H9 (cell line): ENCODE measurements around the gene ZNG1F. TPM values are rescaled to one million over a fixed set of nuclear protein-coding genes. Genes with fewer than 3 reads are reported as not detected.
"Not testable (repeated sequence)": the region's sequence is repeated elsewhere in the genome, so short reads cannot be mapped to it uniquely, and the experiment has no call there.

Experiments used
- DNase-seq: peaks from one replicate; pipeline ENCODE4 v3.0.0-alpha.2; 2017
- H2AFZ ChIP-seq: one replicate; pipeline ENCODE4 v1.6.1; 2013; ENCODE audit warnings: mild to moderate bottlenecking, low read length, control low read depth, moderate library complexity
- H2AK5ac ChIP-seq: 2 replicates; pipeline ENCODE4 v1.6.1; 2013; ENCODE audit warnings: low read length, control low read depth, mixed read lengths; ENCODE audit not compliant: insufficient read length
- H2BK120ac ChIP-seq: one replicate; pipeline ENCODE4 v1.6.1; 2013; ENCODE audit warnings: low read depth, mild to moderate bottlenecking, low read length, control low read depth, inconsistent platforms; ENCODE audit not compliant: poor library complexity, severe bottlenecking
- H2BK12ac ChIP-seq: 2 replicates; pipeline ENCODE4 v1.6.1; 2013; ENCODE audit warnings: low read length, control low read depth, mixed read lengths, low read depth; ENCODE audit not compliant: insufficient read length
- H2BK15ac ChIP-seq: 2 replicates; pipeline ENCODE4 v1.6.1; 2013; ENCODE audit warnings: low read depth, low read length, control low read depth
- H2BK20ac ChIP-seq: one replicate; pipeline ENCODE4 v1.6.1; 2013; ENCODE audit warnings: low read depth, mild to moderate bottlenecking, low read length, control low read depth, inconsistent platforms; ENCODE audit not compliant: poor library complexity, severe bottlenecking
- H2BK5ac ChIP-seq: 2 replicates; pipeline ENCODE4 v1.6.1; 2013; ENCODE audit warnings: low read length, control low read depth, mixed read lengths; ENCODE audit not compliant: insufficient read length
- H3K14ac ChIP-seq: 2 replicates; pipeline ENCODE4 v1.6.1; 2013; ENCODE audit warnings: low read length, control low read depth; ENCODE audit not compliant: insufficient read depth
- H3K18ac ChIP-seq: 2 replicates; pipeline ENCODE4 v1.6.1; 2013; ENCODE audit warnings: low read depth, mild to moderate bottlenecking, mixed read lengths, low read length, control low read depth; ENCODE audit not compliant: insufficient read length
- H3K23ac ChIP-seq: 2 replicates; pipeline ENCODE4 v1.6.1; 2013; ENCODE audit warnings: low read length, control low read depth, mixed read lengths, low read depth; ENCODE audit not compliant: insufficient read length
- H3K23me2 ChIP-seq: 2 replicates; pipeline ENCODE4 v1.6.1; 2013; ENCODE audit warnings: low read depth, mild to moderate bottlenecking, mixed read lengths, low read length, control low read depth; ENCODE audit not compliant: insufficient read length, poor library complexity, severe bottlenecking
- H3K27ac ChIP-seq: 2 replicates; pipeline ENCODE4 v1.5.1; 2013; ENCODE audit warnings: low read length, control low read depth, mixed read lengths, low read depth; ENCODE audit not compliant: insufficient read length
- H3K27me3 ChIP-seq: 2 replicates; pipeline ENCODE4 v1.6.1; 2013; ENCODE audit warnings: low read length, control low read depth, inconsistent platforms; ENCODE audit not compliant: insufficient read depth
- H3K4ac ChIP-seq: 2 replicates; pipeline ENCODE4 v1.6.1; 2013; ENCODE audit warnings: low read depth, mild to moderate bottlenecking, control low read depth, inconsistent platforms, low read length, moderate library complexity
- H3K4me1 ChIP-seq: 2 replicates; pipeline ENCODE4 v1.6.1; 2013; ENCODE audit warnings: low read length, control low read depth, inconsistent platforms; ENCODE audit not compliant: insufficient read depth
- H3K4me2 ChIP-seq: 2 replicates; pipeline ENCODE4 v1.6.1; 2013; ENCODE audit warnings: low read length, control low read depth, mixed read lengths; ENCODE audit not compliant: insufficient read length, insufficient read depth
- H3K56ac ChIP-seq: 2 replicates; pipeline ENCODE4 v1.6.1; 2013; ENCODE audit warnings: low read depth, mild to moderate bottlenecking, mixed read lengths, low read length, control low read depth; ENCODE audit not compliant: insufficient read length
- H3K79me1 ChIP-seq: 2 replicates; pipeline ENCODE4 v1.6.1; 2013; ENCODE audit warnings: low read depth, mild to moderate bottlenecking, moderate library complexity, low read length, control low read depth, inconsistent platforms; ENCODE audit not compliant: insufficient read depth, poor library complexity, severe bottlenecking
- H3K79me2 ChIP-seq: 2 replicates; pipeline ENCODE4 v1.6.1; 2013; ENCODE audit warnings: low read length, control low read depth, inconsistent platforms; ENCODE audit not compliant: insufficient read depth
- H3K9ac ChIP-seq: 2 replicates; pipeline ENCODE4 v1.6.1; 2013; ENCODE audit warnings: low read length, control low read depth, mixed read lengths; ENCODE audit not compliant: insufficient read length; ENCODE audit errors: extremely low read depth
- H3K9me3 ChIP-seq: one replicate; pipeline ENCODE4 v1.6.1; 2013; ENCODE audit warnings: low read depth, low read length, inconsistent platforms; ENCODE audit not compliant: control insufficient read depth
- H3T11ph ChIP-seq: one replicate; pipeline ENCODE4 v1.6.1; 2013; ENCODE audit warnings: mild to moderate bottlenecking, low read length, control low read depth, inconsistent platforms
- H4K20me1 ChIP-seq: one replicate; pipeline ENCODE4 v1.6.1; 2013; ENCODE audit not compliant: control insufficient read depth, insufficient read length, insufficient read depth
- H4K5ac ChIP-seq: 2 replicates; pipeline ENCODE4 v1.6.1; 2013; ENCODE audit warnings: low read depth, mild to moderate bottlenecking, mixed read lengths, low read length, control low read depth; ENCODE audit not compliant: insufficient read length
- H4K8ac ChIP-seq: replicated peaks from 2 replicates; pipeline ENCODE4 v1.6.1; 2013; ENCODE audit warnings: low read length, control low read depth, mixed read lengths, low read depth; ENCODE audit not compliant: insufficient read length
- H4K91ac ChIP-seq: 2 replicates; pipeline ENCODE4 v1.6.1; 2013; ENCODE audit warnings: low read depth, mild to moderate bottlenecking, moderate library complexity, mixed read lengths, low read length, control low read depth; ENCODE audit not compliant: insufficient read length
- H3K27ac Mint-ChIP-seq, 3 experiments: 2 replicates in 2 of 3; 3 replicates in 1 of 3; pipeline ENCODE4 v1.8.0; 2020 to 2021; ENCODE audit warnings: mixed read lengths in 3 of 3, mild to moderate bottlenecking in 1 of 3, moderate library complexity in 1 of 3
- H3K27me3 Mint-ChIP-seq: 2 replicates; pipeline ENCODE4 v1.8.0; 2021; ENCODE audit warnings: low read depth, mild to moderate bottlenecking, moderate library complexity, mixed read lengths
- H3K36me3 Mint-ChIP-seq, 3 experiments: 2 replicates in 2 of 3; 3 replicates in 1 of 3; pipeline ENCODE4 v1.8.0; 2020 to 2021; ENCODE audit warnings: low read depth in 3 of 3, mixed read lengths in 3 of 3; ENCODE audit not compliant: insufficient read depth in 1 of 3
- H3K4me1 Mint-ChIP-seq, 2 experiments: 2 replicates each; pipeline ENCODE4 v1.8.0; 2020; ENCODE audit warnings: mixed read lengths in 2 of 2
- H3K4me3 Mint-ChIP-seq, 2 experiments: 2 replicates in 1 of 2; 3 replicates in 1 of 2; pipeline ENCODE4 v1.8.0; 2020 to 2021; ENCODE audit warnings: mild to moderate bottlenecking in 2 of 2, mixed read lengths in 2 of 2, moderate library complexity in 1 of 2
- H3K9me3 Mint-ChIP-seq, 2 experiments: 2 replicates in 1 of 2; 3 replicates in 1 of 2; pipeline ENCODE4 v1.8.0; 2020; ENCODE audit warnings: mild to moderate bottlenecking in 2 of 2, mixed read lengths in 2 of 2, moderate library complexity in 1 of 2
- WGBS: extraction: QIAGEN DNeasy Blood & Tissue Kit; methylation state at CpG from one replicate; pipeline ENCODE4 v1.1.7; 2013; ENCODE audit warnings: missing lambda C conversion rate, low lambda C conversion rate, mixed read lengths; ENCODE audit not compliant: insufficient read length; ENCODE audit errors: extremely low coverage; 5-methylcytosine and 5-hydroxymethylcytosine counted together
- total RNA-seq: library from RNA; stranded (reverse); gene quantifications from 2 replicates; pipeline ENCODE4 v1.2.1, GENCODE V29; 2021

ZNG1F gene
- total RNA-seq, 1 experiment from 2014 or later = 13.4 TPM

DNA sequence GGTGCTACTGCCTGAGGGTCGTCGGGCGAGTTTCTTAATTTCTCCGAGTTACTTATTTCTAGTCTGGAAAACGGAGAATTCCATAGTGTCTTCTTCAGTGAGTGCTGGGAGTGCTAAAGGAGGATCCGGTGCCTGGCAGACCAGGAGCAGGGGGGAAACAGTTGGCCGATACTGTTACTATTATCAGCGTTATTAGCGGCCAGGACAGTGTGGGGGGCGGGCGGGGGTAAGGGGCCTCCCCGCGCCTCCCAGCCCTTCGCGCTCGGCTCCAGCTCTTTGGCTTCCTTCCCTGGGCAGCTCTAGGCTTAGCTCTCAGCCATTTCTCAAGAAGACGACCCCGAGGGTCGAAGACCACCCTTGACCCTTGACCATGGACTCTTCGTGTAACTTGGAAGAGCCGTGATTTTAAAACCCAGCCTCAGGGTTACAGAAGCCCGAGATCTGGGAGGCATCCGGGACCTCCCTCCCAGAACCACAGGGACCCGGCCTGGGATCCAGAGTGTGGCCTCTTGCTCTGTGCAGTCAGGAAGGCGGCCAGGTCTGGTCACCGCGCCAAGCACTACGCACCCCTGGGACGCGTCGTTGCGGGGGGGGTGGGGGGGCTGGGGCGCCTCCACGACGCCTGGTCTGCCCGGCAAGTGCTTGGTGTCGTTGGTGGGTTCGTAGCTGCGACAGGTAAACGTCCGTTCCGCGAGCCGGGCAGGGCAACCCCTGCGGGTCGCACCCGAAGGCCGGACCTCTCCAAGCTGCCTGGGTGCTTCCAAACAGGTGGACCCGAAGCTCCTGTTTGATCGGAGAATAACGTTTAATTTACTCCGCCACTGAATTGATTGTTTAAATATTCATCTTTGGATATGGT, 64.6 kb downstream of the ZNG1F start:
- no CpG with 5 or more reads among the region's 52 CpGs for WGBS
- not testable (repeated sequence) for H2BK5ac ChIP-seq, H4K91ac ChIP-seq, H3K27ac ChIP-seq, H3K36me3 Mint-ChIP-seq, H2AK5ac ChIP-seq, H3K27ac Mint-ChIP-seq, H3K9me3 Mint-ChIP-seq, H3K4ac ChIP-seq, H3T11ph ChIP-seq, H4K20me1 ChIP-seq, H4K5ac ChIP-seq, H3K4me2 ChIP-seq, H3K9ac ChIP-seq, H3K4me3 Mint-ChIP-seq, H2BK20ac ChIP-seq, H3K4me1 Mint-ChIP-seq, H2BK15ac ChIP-seq, H3K23me2 ChIP-seq, H3K27me3 ChIP-seq, H3K79me2 ChIP-seq, H3K4me1 ChIP-seq, H3K14ac ChIP-seq, H3K18ac ChIP-seq, H2BK12ac ChIP-seq, H2AFZ ChIP-seq, H3K56ac ChIP-seq, H3K79me1 ChIP-seq, H3K23ac ChIP-seq, H3K9me3 ChIP-seq, H2BK120ac ChIP-seq, H4K8ac ChIP-seq
- peak; percentile 24 for DNase-seq
- peaks cover 13% of the 10 kb centered on the region for H3K27me3 Mint-ChIP-seq

DNA sequence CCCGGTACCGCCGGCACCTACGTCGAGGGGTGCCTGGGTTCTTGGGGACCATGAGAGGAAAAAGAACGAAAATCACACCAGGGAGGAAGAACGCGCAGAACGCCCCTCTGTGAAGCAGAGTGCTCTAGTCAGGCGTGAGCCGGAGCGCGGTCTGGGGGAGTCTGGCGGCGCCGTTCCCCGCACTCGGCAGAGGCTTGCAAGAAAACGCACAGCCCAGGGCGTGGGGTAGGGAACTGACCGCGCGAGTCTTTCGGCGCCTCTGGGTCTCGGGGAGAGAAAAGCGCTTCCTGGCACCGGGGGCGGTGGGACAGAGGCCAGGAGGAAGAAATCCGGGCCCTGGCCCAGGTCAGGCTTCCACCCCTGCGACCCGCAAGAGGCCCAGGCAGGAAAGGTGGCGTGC, 65.3 kb downstream of the ZNG1F start:
- not testable (repeated sequence) for DNase-seq

More for the DNA sequence above, 65.3 kb downstream of the ZNG1F start:
- not testable (repeated sequence) for H3K9me3 ChIP-seq, H2BK15ac ChIP-seq, H3K9ac ChIP-seq, H2BK120ac ChIP-seq, H3K4me3 Mint-ChIP-seq, H3K79me2 ChIP-seq, H3K18ac ChIP-seq, H3K4ac ChIP-seq, H3K36me3 Mint-ChIP-seq, H4K91ac ChIP-seq, H2AFZ ChIP-seq, H2BK20ac ChIP-seq, H3K9me3 Mint-ChIP-seq, H2BK12ac ChIP-seq, H3K27ac ChIP-seq, H3K4me1 Mint-ChIP-seq, H4K5ac ChIP-seq, H3K79me1 ChIP-seq, H3K27ac Mint-ChIP-seq, H4K20me1 ChIP-seq, H3K4me2 ChIP-seq, H3K23me2 ChIP-seq, H3K56ac ChIP-seq, H2AK5ac ChIP-seq, H2BK5ac ChIP-seq, H3K14ac ChIP-seq, H3K27me3 ChIP-seq, H3T11ph ChIP-seq, H3K4me1 ChIP-seq, H4K8ac ChIP-seq, H3K23ac ChIP-seq
- WGBS = no CpG with 5 or more reads among the region's 33 CpGs
- H3K27me3 Mint-ChIP-seq = peaks cover 18% of the 10 kb centered on the region
